ENCODE data around the gene RCBTB1. TPM values are rescaled to one million over a fixed set of nuclear protein-coding genes. Genes with fewer than 3 reads are reported as not detected.
A peak's percentile ranks its signal among the peaks of the same experiment; 100 is the strongest.

The RCBTB1 gene
- total and polyA plus RNA-seq, 10 of the 15 experiments (the other 5 are each of a cell fraction or from before 2014, with no cell fraction given) = 5.1 to 13.5 (median 11.2) TPM

DNA sequence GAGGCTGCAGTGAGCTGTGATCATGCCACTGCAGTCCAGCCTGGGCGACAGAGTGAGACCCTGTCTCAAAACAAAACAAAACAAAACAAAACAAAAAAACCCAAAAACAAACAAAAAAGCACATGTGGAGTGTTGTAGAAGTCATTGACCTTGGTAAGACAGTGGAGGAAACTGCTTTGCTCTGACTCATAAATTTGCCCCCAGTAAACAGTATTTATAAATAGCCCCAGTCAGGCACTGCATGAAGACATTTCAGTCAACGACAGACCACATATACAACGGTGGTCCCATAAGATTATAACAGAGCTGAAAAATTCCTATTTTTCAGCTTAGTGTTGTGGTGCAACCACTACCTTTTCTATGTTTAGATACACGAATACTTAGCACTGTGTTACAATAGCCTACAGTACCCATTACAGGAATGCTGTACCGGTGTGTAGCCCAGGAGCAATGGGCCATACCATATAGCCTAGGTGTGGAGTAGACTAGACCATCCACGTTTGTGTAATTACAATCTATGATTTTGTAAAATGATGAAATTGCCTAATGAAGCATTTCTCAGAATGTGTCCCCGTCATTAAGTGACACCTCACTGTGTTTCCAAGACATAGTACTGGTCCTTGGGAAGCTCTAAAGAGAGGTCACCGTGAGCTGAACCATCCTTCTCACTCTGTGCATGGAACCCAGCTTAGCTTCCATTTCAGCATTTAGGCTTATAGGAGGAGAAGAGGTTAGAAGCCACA lies 44.0 kb upstream of the RCBTB1 start (continued):
- TF ChIP-seq ZBTB40 (IDR thresholded peaks at IDR 0.05; ENCODE audit: borderline replicate concordance) = no peak

DNA sequence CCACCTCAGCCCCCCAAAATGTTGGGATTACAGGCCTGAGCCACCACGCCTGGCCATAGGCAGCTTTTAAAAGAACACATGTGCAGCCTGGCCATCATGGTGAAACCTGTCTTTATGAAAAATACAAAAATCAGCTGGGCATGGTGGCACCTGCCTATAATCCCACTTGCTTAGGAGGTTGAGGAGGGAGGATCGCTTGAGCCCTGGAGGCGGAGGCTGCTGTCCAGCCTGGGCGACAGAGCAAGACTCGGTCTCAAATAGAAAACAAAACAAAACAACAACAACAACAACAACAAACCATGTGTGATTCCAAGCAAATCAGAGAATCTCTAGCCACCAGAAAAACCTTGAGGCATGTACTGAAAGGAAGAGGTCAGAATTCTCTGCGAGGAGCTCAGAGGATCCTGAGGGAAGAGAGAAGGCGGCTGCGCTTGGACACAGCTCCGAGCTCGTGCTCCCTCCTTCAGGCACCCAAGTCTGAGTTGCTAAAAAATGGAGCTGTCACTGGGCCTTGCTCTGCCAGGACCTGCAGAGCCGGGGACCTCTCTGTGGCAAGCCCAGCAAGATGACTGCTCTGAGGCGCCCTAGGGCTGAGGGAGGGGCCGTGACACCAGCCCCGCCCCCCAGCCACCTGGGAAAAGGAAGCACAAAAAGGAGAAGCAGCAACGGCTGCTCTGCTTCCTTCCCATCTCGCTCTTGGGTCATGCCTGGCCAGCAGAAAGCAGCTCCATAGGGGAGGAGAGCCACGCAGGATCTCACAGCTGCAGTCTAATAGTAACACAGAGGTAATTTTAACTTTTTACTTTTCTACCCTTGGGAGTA lies 42.7 kb upstream of the RCBTB1 start, which contains the start of gene ARL11:
TSS of gene ARL11 (plus strand) at position 677 of the 822 bp plus-strand sequence. CDS start 1,941 bp downstream, outside the sequence.
- ChIA-PET POLR2A (interaction anchor here (0.6 to 2.1 kb wide), 6 partner anchors 23 to 1094 kb away, joined by 3 to 6 read pairs (median 3); partner anchors contain the start of genes CAB39L, CDADC1, KPNA3 and SETDB2), RAD21 (ENCODE audit: unreplicated experiment) (interaction anchor here (0.6 to 1.6 kb wide), 4 partner anchors 9 to 173 kb away, joined by 3 to 6 read pairs (median 3); no protein-coding TSS in a partner anchor), CTCF (interaction anchor here (0.7 to 1.9 kb wide), 6 partner anchors 9 to 388 kb away, joined by 3 to 7 read pairs (median 3); no protein-coding TSS in a partner anchor), SMC1A (ENCODE audit: uncharacterized antibody, unreplicated experiment) (interaction anchor here (0.9 to 5.8 kb wide), 5 partner anchors 10 to 165 kb away, joined by 3 to 24 read pairs (median 9); partner anchors contain the start of gene KPNA3)
- peak; percentile 39 for DNase-seq (ENCODE audit: low read depth, low spot score)
- H4K20me1 ChIP-seq (ENCODE audit: control insufficient read depth, insufficient read depth) = no peaks in the 10 kb centered on the region
- 30% methylated on average over 17 of the region's 17 CpGs for WGBS (ENCODE audit: insufficient coverage, insufficient replicate concordance, low lambda C conversion rate, missing lambda C conversion rate)
- 0 out of 4 replicates have a peak, but pooled peaks cover 0 to 2% of the 10 kb centered on the region in 2 experiments for H3K36me3 ChIP-seq (ENCODE audit: control insufficient read depth in 2 of 2, insufficient read depth in 2 of 2, low read length in 1 of 2)
- H2AFZ ChIP-seq (ENCODE audit: control insufficient read depth, low read depth, low read length) = peak within 1 kb of the TSS; percentile 88
- peak within 1 kb of the TSS; percentile 64 for H3K27ac ChIP-seq (ENCODE audit: control insufficient read depth, insufficient read depth)
- H3K79me2 ChIP-seq (ENCODE audit: control insufficient read depth, insufficient read depth, low read length) = peaks cover 7% of the 10 kb centered on the region
- H3K4me1 ChIP-seq (ENCODE audit: control insufficient read depth, insufficient read depth, low read length) = peaks cover 3% of the 10 kb centered on the region; the same call in 1 of the 2 replicates
- in situ Hi-C loops (cut with MboI) (no loop called here), intact Hi-C loops (cut with micrococcal nuclease; ENCODE audit: unreplicated experiment) (no loop called here)
- peak; percentile 95 for ATAC-seq
- no TSS peak for BruUV-seq (replicated peaks)
- peak; percentile 84 for FAIRE-seq
- H3K27me3 ChIP-seq (replicated peaks in 1 of 2; ENCODE audit: control insufficient read depth in 2 of 2, insufficient read depth in 2 of 2, low read length in 1 of 2) = no peaks in the 10 kb centered on the region
- peak within 1 kb of the TSS; percentile 81 for H3K4me3 ChIP-seq
- H3K9ac ChIP-seq (ENCODE audit: control insufficient read depth, insufficient read depth, low read length) = peak within 1 kb of the TSS; percentile 62
- H3K4me2 ChIP-seq (ENCODE audit: control insufficient read depth, insufficient read depth) = peak within 1 kb of the TSS; percentile 90
- no peaks in the 10 kb centered on the region for H3K9me3 ChIP-seq (replicated peaks; ENCODE audit: control insufficient read depth, insufficient read depth, low read length)
- TF ChIP-seq ETV6 (conservative IDR thresholded peaks at IDR 0.05 in 1 of 2, IDR thresholded peaks at IDR 0.05 in 1 of 2; ENCODE audit: borderline replicate concordance in 1 of 2, low read depth in 1 of 2) = 0 out of 4 replicates have a peak, but pooled peaks of 1 of the 2 experiments have one; percentile 22
- peak; percentile 77; the same call in 1 of the 2 replicates for TF ChIP-seq TCF3 (IDR thresholded peaks at IDR 0.05; ENCODE audit: borderline replicate concordance, insufficient read depth, low read depth, low read length)
- peak; percentile 83 for TF ChIP-seq POLR2A (IDR thresholded peaks at IDR 0.05; ENCODE audit: low read depth, low read length)
- no peak for TF ChIP-seq YBX1 (IDR thresholded peaks at IDR 0.05)
- no peak for TF ChIP-seq MEF2A (IDR thresholded peaks at IDR 0.05; ENCODE audit: insufficient read depth, low read depth, low read length)
- TF ChIP-seq, protein P1, sequence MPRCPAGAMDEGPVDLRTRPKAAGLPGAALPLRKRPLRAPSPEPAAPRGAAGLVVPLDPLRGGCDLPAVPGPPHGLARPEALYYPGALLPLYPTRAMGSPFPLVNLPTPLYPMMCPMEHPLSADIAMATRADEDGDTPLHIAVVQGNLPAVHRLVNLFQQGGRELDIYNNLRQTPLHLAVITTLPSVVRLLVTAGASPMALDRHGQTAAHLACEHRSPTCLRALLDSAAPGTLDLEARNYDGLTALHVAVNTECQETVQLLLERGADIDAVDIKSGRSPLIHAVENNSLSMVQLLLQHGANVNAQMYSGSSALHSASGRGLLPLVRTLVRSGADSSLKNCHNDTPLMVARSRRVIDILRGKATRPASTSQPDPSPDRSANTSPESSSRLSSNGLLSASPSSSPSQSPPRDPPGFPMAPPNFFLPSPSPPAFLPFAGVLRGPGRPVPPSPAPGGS (IDR thresholded peaks at IDR 0.05; ENCODE audit: borderline replicate concordance, insufficient read depth, low read depth, low read length, poor library complexity, severe bottlenecking) = no peak
- no peak for TF ChIP-seq SIN3A (IDR thresholded peaks at IDR 0.05; ENCODE audit: low read depth, low read length)
- 0 out of 2 replicates have a peak, but pooled peaks have one; percentile 8 for TF ChIP-seq RUNX3 (IDR thresholded peaks at IDR 0.05; ENCODE audit: low read length)
- 0 out of 4 replicates have a peak, but pooled peaks of 1 of the 2 experiments have one; percentile 8 for TF ChIP-seq SRF (IDR thresholded peaks at IDR 0.05; ENCODE audit: low read depth in 2 of 2, low read length in 2 of 2)
- no peak for TF ChIP-seq ZNF622 (IDR thresholded peaks at IDR 0.05)
- 0 out of 2 replicates have a peak, but pooled peaks have one; percentile 31 for TF ChIP-seq POLR2AphosphoS2 (IDR thresholded peaks at IDR 0.05; ENCODE audit: low read depth, low read length)
- peak; percentile 18; the same call in 1 of the 2 replicates for TF ChIP-seq BACH1 (IDR thresholded peaks at IDR 0.05; ENCODE audit: borderline replicate concordance)
- TF ChIP-seq EED (IDR thresholded peaks at IDR 0.05; ENCODE audit: low read depth) = peak; percentile 58; the same call in 1 of the 2 replicates

Data from GM12878 (cell line).